Astrocyte (in vitro differentiated cells and primary cell): ENCODE measurements around the gene CDK16.

Experiments
- CTCF ChIP-seq: IDR thresholded peaks from 2 replicates; pipeline ENCODE4 v1.5.1; 2011; ENCODE audit warnings: low read depth, mild to moderate bottlenecking, inconsistent platforms, low read length, moderate library complexity; ENCODE audit not compliant: insufficient read depth
- EZH2 ChIP-seq: IDR thresholded peaks from 2 replicates; pipeline ENCODE4 v1.6.1; 2012; ENCODE audit warnings: mild to moderate bottlenecking, low read length, inconsistent platforms; ENCODE audit not compliant: insufficient read depth

DNA sequence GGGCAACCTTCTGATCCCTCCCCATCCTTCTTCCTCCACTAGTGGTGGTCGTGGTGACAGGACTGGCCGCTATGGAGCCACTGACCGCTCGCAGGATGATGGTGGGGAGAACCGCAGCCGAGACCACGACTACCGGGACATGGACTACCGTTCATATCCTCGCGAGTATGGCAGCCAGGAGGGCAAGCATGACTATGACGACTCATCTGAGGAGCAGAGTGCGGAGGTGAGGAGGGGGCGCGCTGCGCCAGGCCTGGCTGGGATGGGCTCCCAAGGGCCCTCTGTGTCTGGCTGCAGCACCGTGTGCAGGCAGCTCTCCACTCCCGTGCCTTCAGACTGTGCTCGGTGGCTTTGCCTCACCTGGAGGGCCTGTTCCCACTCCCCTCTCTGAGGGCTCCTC, 49.2 kb upstream of the CDK16 start:
- no peak for TF ChIP-seq CTCF
- no peak for TF ChIP-seq EZH2
